ENCODE measurements around the gene ZNF74. TPM values are rescaled to one million over a fixed set of nuclear protein-coding genes. Genes with fewer than 3 reads are reported as not detected.
A peak's percentile ranks its signal among the peaks of the same experiment; 100 is the strongest.

Gene ZNF74
- total RNA-seq, 8 experiments from 2014 or later = 4.3 to 34.2 (median 18.8) TPM

DNA sequence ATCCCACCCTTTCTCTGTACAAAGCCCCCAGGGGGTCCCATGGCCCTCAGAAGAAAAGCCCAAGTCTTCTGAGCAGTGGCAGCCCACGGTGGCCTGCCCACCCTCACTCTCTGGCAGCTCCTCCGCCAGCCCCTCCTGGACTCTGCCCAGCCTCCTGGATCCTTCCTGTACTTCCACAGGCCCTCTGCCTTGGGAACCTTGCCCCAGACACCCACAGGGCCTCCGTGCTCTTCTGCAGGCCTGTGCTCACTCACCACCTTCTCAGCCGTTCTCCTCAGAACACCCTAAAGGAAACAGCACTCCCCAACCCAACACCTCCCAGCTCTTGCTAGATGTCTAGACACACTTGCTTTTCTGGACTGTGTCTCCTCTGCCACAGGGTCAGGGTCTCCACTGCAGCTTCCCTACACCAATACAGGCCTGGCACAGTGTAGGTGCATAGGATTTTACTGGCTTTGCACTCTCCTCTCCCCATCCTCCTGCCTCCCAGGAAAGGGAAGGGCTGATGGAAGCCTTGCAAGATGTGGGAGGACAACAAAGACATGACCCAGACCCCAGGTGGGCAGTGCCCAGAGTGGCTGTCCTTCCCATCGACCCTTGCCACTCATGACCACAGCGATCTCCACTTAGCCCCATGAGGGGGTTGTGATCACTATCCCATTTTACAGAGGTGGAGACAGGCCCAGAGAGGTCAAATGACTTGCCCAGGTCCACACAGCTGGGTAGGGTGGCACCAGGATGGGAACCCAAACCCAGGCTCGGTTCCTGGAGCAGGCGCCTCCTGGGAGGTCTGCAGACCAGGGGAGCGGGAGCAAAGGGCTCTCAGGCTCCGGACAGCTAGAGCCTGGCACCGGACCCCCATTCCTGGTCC lies 41.7 kb downstream of the ZNF74 start:
- Histone ChIP-seq H3K4me3 (peak overlapping the region; percentile 37 to 73 (median 50)), H3K27ac (no peak overlapping the region), H3K4me1 (replicated peaks in 1 of 2) (peaks cover 12 to 18% of the 10 kb centered on the region in 2 donors)
- no peak for ATAC-seq (replicated peaks in 6 of 8)
- 0 to 71% (median 66%) methylated on average over 1 to 4 of the region's 11 CpGs; no CpG with 5 or more reads in 7 of the 10 experiments for WGBS, 10 experiments
- in situ Hi-C loops (cut with MboI; ENCODE audit: low pct_unique_long_range_greater_than_20kb in 2 of 9, low sequenced_read_pairs in 9 of 9, unreplicated experiment in 9 of 9) = no loop called here

DNA sequence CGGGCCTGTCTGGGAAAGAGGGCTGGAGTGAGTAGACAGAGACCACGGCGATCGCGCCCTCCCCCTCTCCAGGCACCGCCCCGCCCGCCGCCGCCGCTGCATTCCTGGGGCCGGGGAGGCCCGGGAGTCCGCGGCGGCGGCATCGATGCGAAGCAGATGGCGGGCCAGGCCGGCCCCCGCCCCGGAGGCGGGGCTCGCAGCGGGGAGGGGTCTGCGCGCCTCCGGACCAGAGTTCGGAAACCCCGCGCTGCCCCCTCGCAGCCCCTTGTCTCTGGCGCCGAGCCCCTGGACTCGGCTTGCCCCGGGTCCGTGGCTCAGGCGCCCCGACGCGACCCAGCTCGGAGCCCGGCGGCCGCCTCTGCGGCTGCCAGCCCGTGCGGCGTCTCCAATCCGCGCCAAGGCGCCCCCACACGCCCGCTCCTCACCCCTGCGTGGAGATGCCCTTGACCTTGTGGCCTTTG lies 42.4 kb downstream of the ZNF74 start:
- Histone ChIP-seq H3K4me3 (peak overlapping the region; percentile 37 to 73 (median 50)), H3K27ac (no peak overlapping the region), H3K4me1 (replicated peaks in 1 of 2) (peaks cover 10 to 14% of the 10 kb centered on the region in 2 donors)
- peak in 7 of 8 experiments; percentile 0 to 45 (median 9) for ATAC-seq (replicated peaks in 6 of 8)
- WGBS, 10 experiments = 0% methylated on average over 11 of the region's 56 CpGs; no CpG with 5 or more reads in 9 of the 10 experiments
- in situ Hi-C loops (cut with MboI; ENCODE audit: low pct_unique_long_range_greater_than_20kb in 2 of 9, low sequenced_read_pairs in 9 of 9, unreplicated experiment in 9 of 9) = no loop called here

DNA sequence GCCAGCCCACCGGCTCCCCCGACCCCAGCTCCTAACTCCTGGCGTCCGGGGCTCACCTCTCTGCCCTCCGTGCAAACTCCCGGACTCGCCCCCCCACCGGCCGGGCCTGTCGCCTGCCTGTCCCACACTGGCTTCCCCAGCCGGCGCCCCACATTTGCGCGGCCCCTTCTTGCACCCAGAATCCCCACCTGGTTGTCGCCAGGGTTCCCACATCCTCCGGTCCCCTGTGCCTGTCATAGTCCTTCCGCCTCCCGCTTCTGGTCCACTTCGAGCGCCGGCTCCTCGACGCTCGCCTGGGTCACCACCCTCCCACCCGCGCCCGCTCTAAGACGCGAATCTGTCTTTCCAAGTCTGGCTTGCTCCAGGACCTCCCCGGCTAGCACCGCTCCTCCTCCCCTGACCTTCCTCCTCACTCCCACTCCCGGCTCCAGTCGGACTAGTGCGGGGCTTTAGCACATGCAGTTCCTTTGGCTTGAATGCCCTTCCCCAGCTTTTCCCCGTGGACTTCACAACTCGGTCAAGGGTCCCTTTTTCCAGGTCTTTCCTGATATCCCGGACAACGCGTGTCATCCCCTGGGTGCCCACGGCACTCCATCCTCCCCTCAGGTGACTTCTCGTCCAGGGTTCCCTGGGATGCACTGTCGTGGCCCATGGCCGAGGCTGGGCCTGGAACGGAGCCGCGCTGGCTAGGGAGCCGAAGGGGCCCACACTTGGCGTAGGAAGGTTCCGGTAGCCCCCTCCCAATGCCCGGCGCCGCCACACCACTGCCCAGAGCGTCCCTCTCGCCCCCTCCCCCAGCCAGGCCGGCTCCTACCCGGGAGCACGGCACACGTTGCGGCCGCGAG lies 43.0 kb downstream of the ZNF74 start:
- peak overlapping the region; percentile 37 to 73 (median 50) for H3K4me3 ChIP-seq
- peak overlapping the region in 1 of 2 donors; percentile 27 for H3K27ac ChIP-seq
- ATAC-seq (replicated peaks in 6 of 8) = peak; percentile 7 to 58 (median 40)
- peaks cover 7% of the 10 kb centered on the region in 2 donors for H3K4me1 ChIP-seq (replicated peaks in 1 of 2)
- 0 to 40% (median 3%) methylated on average over 1 to 6 of the region's 61 CpGs; no CpG with 5 or more reads in 4 of the 10 experiments for WGBS, 10 experiments
- in situ Hi-C loops (cut with MboI; ENCODE audit: low pct_unique_long_range_greater_than_20kb in 2 of 9, low sequenced_read_pairs in 9 of 9, unreplicated experiment in 9 of 9) = no loop called here

DNA sequence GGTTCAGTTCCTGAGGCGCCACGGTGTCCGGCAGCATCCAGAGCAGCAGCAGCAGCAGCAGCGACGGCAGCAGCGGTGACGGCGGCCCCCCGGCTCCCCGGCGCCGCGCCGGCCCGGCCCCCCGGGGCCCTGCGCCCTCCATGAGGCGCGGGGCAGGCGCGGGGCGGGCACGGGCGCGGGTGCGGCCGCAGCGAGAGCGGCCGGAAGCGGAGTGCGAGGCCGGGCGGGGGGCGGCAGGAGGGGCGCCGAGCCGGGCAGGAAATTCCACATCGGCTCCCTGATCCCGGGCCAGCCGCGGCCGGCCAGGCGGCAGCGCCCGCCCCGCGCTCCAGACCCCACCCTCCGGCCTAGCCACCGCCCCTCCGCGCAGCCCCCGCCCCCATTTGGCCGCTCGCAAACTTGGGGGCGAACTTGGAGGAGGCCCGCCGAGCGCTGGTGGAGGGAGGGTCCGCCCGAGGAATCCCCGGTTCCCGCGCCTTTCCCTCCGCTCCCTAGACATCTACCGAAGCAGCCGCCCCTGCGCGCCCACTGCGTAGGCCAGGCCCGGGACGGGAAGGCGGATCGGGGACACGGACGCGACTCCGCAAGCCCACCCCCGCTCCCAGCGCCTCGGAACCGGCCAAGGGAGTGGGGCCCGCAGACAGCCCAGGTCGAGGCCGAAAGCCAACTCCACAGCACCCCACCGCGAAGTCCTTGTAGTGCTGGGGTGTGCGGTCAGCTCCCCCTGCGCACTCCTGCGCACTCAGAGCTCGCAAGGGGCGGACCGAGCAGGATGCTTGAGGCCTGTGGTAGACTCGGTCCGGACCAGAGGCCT lies 43.9 kb downstream of the ZNF74 start, which contains the start of gene SCARF2:
SCARF2 (minus strand) TSS at position 213 of the 814 bp plus-strand sequence; CDS start at position 142, 71 bp downstream.
- WGBS, 10 experiments = 14 to 16% methylated on average over 7 of the region's 95 CpGs; no CpG with 5 or more reads in 8 of the 10 experiments
- peak within 1 kb of the TSS; percentile 37 to 73 (median 50) for H3K4me3 ChIP-seq
- peak; percentile 42 to 82 (median 77) for ATAC-seq (replicated peaks in 6 of 8)
- H3K27ac ChIP-seq = peak within 1 kb of the TSS in 1 of 2 donors; percentile 27
- H3K4me1 ChIP-seq (replicated peaks in 1 of 2) = peaks cover 5 to 7% of the 10 kb centered on the region in 2 donors
- in situ Hi-C loops (cut with MboI; ENCODE audit: low pct_unique_long_range_greater_than_20kb in 2 of 9, low sequenced_read_pairs in 9 of 9, unreplicated experiment in 9 of 9) = no loop called here

DNA sequence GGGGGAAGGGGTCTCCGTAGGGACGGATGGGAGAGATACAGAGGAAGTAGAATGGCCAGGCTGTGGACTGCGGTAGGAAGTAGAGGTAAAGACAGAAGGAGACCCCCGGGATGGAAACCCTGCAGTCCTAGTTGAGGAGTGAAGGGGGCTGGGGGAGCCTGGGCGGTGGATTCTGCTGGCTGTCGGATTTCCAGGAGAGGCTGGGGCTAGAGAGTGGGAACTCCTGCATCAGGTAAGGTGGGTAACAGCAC lies 44.4 kb downstream of the ZNF74 start:
- no peak for ATAC-seq (replicated peaks in 6 of 8)
- Histone ChIP-seq H3K4me1 (replicated peaks in 1 of 2) (peaks cover 5 to 7% of the 10 kb centered on the region in 2 donors), H3K4me3 (peak overlapping the region; percentile 37 to 73 (median 50)), H3K27ac (no peak overlapping the region)
- in situ Hi-C loops (cut with MboI; ENCODE audit: low pct_unique_long_range_greater_than_20kb in 2 of 9, low sequenced_read_pairs in 9 of 9, unreplicated experiment in 9 of 9) = no loop called here
- 0 to 53% (median 18%) methylated on average over 1 to 6 of the region's 6 CpGs; no CpG with 5 or more reads in 4 of the 10 experiments for WGBS, 10 experiments

DNA sequence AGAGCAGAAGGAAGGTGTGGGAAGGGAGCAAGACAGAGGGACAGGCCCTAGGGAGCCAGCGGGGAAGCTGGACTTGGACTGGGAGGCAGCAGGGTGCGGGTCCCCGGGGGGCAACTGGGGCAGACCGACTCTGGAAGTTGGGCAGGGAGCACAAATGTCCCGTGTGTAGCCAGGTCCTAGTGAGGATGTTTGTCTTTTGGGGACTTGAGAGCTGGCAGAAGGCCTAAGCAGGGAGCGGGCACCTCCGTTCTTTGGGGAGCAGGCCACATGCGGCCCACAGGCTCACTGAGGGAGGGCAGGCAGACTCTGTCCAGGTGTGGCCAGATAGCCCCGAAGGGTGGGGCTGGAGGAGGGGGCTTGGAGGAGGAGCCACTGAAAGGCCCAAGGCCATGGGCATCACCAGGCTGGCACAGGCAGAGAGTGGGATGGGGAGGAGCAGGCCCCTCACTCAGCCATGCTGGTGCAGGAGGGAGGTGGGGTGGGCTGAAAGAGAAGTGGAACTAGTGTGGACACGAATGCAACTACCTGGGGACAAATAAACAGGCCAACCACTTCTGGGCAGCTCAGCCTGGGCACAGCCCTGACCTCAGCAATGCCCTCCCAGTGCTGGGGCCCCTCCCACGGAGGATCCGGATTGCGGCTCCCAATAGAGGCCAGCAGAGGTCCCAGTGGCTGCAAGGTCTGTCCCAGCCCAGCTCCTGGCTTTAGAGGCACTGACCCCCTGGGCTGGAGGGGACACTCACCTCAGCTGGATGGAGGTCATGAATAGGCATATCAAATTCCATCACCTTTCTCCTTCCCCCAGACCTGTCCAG lies 44.9 kb downstream of the ZNF74 start:
- Histone ChIP-seq H3K27ac (no peak overlapping the region), H3K4me3 (peak overlapping the region in 4 of 5 donors; percentile 39 to 73 (median 52)), H3K4me1 (replicated peaks in 1 of 2) (peaks cover 5 to 7% of the 10 kb centered on the region in 2 donors)
- ATAC-seq (replicated peaks in 6 of 8) = peak in 3 of 8 experiments; percentile 7 to 28 (median 25)
- 20 to 80% (median 53%) methylated on average over 2 to 9 of the region's 13 CpGs; no CpG with 5 or more reads in 6 of the 10 experiments for WGBS, 10 experiments
- in situ Hi-C loops (cut with MboI; ENCODE audit: low pct_unique_long_range_greater_than_20kb in 2 of 9, low sequenced_read_pairs in 9 of 9, unreplicated experiment in 9 of 9) = no loop called here

DNA sequence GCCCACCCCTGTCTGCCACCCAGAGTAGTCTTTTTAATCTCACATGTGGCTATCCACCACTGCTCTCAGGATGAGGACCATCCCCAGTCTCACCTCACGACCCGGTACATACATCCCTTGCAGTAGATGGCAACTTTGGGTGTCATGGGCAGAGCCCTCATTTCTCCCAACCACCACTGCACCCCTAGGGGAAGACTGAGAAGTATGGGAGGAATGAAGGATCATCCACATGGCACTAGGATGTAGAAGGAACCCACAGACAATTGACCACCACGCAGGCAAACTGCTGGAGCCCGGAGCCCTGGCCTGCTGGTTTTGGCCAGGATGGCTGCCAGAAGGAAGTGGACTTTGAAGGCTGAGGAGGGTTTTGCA lies 45.6 kb downstream of the ZNF74 start:
- WGBS, 10 experiments = 66 to 92% (median 80%) methylated on average over 1 to 4 of the region's 4 CpGs; no CpG with 5 or more reads in 5 of the 10 experiments
- Histone ChIP-seq H3K4me3 (no peak overlapping the region), H3K4me1 (replicated peaks in 1 of 2) (peaks cover 5 to 7% of the 10 kb centered on the region in 2 donors), H3K27ac (no peak overlapping the region)
- ATAC-seq (replicated peaks in 6 of 8) = no peak
- in situ Hi-C loops (cut with MboI; ENCODE audit: low pct_unique_long_range_greater_than_20kb in 2 of 9, low sequenced_read_pairs in 9 of 9, unreplicated experiment in 9 of 9) = no loop called here

DNA sequence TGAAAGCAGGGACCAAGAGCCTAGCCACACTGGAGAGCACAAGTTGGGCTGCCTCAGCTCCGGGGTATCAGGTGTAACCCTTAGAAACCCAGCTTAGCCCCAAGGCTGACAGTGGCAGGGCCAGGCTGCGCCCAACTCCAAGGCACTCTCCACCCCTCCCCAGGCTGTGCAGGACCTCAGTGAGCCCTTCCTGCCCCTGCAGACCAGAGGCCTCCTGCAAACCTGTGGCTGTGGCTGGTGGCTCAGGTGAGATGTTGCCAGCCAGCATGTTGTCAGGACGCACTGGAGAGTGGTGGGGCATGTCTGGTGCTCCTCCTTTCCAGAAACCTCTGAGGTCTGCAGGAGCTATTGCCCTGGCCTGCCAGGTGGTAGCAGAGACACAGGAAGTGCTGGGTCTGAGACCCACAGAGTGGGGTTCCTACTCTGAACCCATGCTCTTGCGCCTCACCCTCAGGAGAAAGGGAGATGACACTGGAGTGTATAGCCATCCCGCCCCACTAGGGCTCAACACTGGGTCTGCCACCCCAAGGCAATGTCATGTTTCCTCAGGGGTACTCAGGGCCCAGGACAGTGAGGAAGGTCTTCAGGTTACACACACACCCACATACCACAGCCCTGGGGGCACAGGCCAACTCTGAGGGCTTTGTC lies 46.1 kb downstream of the ZNF74 start:
- 80 to 100% (median 92%) methylated on average over 1 to 2 of the region's 5 CpGs; no CpG with 5 or more reads in 7 of the 10 experiments for WGBS, 10 experiments
- Histone ChIP-seq H3K27ac (no peak overlapping the region), H3K4me3 (no peak overlapping the region), H3K4me1 (replicated peaks in 1 of 2) (peaks cover 5 to 7% of the 10 kb centered on the region in 2 donors)
- in situ Hi-C loops (cut with MboI; ENCODE audit: low pct_unique_long_range_greater_than_20kb in 2 of 9, low sequenced_read_pairs in 9 of 9, unreplicated experiment in 9 of 9) = no loop called here
- no peak for ATAC-seq (replicated peaks in 6 of 8)

DNA sequence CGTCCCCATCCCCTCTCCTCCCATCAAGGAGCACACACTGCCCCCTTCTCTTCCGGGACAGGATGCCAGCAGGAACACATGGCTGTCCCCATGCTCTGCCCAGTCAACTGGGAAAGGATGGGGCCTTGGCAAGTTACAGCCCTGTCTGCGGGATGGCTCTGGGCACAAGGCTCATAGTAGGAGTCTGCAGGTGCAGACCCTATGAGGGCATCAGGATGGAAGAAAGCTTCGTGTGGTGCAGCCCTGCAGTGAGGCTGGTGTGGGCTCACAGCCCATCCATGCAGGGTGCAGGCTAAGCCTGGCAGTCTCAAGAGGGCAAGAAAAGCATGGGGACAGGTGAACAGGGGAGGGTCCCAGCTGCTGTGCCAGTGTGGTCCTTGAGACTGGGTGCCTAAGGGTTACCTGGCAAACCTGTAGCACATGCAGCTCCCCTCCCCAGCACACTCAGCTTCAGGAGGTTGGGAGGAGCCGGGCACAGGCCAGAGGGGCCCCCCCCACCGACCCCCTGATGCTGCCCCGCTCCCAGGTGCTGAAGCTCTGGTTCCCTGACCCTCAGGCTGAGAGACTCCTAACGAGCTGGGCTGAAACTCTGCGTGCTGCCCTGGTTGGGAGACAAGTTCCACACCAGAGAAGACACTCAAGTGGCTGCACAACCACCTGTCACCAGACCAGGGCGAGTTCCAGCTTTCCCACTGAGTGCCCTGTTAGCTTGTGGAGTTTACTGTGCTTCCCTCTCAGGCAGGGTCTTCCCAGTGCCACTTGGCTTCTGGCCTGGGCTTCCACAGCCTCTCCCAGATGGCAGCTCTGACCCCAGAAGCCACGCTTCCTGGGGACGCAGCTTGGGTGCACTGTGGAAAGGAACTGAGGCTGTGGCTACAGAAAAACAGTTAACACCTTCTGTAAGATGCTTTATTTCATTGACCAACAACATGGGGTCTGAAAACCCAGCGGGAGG lies 47.0 kb downstream of the ZNF74 start:
- no peak overlapping the region for H3K4me3 ChIP-seq
- in situ Hi-C loops (cut with MboI; ENCODE audit: low pct_unique_long_range_greater_than_20kb in 2 of 9, low sequenced_read_pairs in 9 of 9, unreplicated experiment in 9 of 9) = no loop called here
- no peak overlapping the region for H3K27ac ChIP-seq
- ATAC-seq (replicated peaks in 6 of 8) = no peak
- peaks cover 2 to 7% of the 10 kb centered on the region in 2 donors for H3K4me1 ChIP-seq (replicated peaks in 1 of 2)
- WGBS, 10 experiments = 0 to 60% (median 40%) methylated on average over 1 to 3 of the region's 13 CpGs; no CpG with 5 or more reads in 5 of the 10 experiments

DNA sequence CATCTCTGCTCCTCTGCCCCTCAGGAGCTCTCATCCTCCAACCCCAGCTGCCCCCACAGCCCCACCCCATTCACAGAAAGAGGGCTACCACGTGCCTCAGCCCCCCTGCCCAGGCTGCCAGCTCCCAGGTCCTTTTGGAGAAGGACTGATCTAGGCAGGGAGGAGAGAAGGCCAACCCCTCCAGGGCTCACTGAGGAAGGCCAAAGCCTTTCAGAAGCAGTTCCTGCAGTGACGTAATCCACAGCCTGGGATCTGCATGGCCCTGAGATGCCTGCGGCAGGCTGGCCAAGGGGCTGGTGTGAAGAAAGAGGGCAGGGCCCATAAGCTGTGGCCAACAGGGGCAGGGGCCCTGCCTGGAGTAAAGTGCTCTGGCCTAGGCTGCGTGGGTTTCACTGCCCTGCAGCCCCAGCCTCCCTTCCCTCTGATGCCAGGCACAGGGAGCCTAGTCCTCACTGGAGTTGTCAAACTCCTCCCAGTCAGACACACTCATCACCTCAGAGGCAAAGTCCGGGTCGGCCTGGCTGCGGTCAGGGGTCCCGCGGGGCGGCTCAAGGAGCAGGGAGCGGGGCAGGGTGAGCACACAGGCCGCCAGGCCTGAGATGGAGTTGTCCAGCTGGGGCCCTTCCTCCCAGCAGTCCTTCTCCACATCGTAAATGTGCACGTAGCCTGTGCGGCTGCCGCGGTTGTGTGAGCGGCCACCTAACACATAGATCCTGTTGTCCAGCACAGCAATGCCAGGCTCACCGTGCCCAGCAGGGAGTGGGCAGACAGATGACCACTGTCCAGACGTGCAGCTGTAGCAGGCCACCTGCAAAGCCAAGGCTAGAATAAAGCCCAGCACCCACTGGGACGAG lies 47.9 kb downstream of the ZNF74 start:
- in situ Hi-C loops (cut with MboI; ENCODE audit: low pct_unique_long_range_greater_than_20kb in 2 of 9, low sequenced_read_pairs in 9 of 9, unreplicated experiment in 9 of 9) = no loop called here
- H3K4me3 ChIP-seq = no peak overlapping the region
- peaks cover under 1 to 7% of the 10 kb centered on the region in 2 donors for H3K4me1 ChIP-seq (replicated peaks in 1 of 2)
- peak in 2 of 8 experiments; percentile 4 to 30 for ATAC-seq (replicated peaks in 6 of 8)
- no peak overlapping the region for H3K27ac ChIP-seq
- 90 to 100% (median 90%) methylated on average over 1 to 6 of the region's 21 CpGs; no CpG with 5 or more reads in 7 of the 10 experiments for WGBS, 10 experiments
